A204.1 (cell line): ENCODE measurements around the gene USP16.
"Not testable (repeated sequence)": the region's sequence is repeated elsewhere in the genome, so short reads cannot be mapped to it uniquely, and the experiment has no call there.

Experiments used
- FAIRE-seq: peaks from 2 replicates; lab custom pipeline; 2012; peaks lifted over from hg19 to GRCh38; lab: Jason Lieb, UNC

Gene USP16

GRCh38 chr21:29033871-29034270 lies 9.4 kb downstream of the USP16 start:
- FAIRE-seq: no peak

GRCh38 chr21:29034678-29035077 lies 10.2 kb downstream of the USP16 start:
- no peak for FAIRE-seq

DNA sequence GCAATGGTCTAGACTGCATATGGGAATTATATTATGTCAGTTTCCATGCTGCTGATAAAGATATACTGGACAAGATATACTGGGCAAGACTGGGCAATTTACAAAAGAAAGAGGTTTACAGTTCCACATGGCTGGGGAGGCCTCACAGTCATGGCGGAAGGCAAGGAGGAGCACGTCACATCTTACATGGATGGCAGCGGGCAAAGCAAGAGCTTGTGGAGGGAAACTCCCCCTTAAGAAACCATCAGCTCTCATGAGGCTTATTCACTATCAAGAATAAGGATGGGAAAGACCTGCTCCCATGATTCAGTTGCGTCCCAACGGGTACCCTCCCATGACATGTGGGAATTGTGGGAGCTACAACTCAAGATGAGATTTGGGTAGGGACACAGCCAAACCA lies 27.8 kb downstream of the USP16 start:
- FAIRE-seq: no peak

GRCh38 chr21:29053011-29053553 lies 28.6 kb downstream of the USP16 start:
- FAIRE-seq: no peak

- FAIRE-seq: no peak
These were observed 29.2 kb downstream of the USP16 start for GRCh38 chr21:29053656-29054055.

DNA sequence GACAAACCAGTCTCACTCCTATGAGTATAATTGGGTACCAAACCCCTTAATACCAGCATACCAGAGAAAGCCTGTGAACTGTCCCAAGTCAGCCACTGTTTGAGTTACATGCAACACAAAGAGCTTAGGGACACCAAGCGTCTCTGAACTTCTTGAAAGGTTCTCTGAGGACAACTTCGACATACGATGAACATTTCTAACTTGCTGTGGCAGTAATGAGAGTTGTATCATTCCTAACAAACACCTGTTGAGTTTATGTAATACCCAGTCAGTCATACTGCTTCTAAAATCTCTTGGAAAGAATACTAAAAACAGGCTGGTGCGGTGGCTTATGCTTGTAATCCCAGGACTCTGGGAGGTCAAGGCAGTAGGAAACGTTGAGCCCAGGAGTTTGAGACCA lies 30.6 kb downstream of the USP16 start:
- FAIRE-seq: no peak

GRCh38 chr21:29056005-29056404 lies 31.5 kb downstream of the USP16 start:
- FAIRE-seq: no peak

- no peak for FAIRE-seq
These were observed 32.1 kb downstream of the USP16 start for GRCh38 chr21:29056538-29057050.

DNA sequence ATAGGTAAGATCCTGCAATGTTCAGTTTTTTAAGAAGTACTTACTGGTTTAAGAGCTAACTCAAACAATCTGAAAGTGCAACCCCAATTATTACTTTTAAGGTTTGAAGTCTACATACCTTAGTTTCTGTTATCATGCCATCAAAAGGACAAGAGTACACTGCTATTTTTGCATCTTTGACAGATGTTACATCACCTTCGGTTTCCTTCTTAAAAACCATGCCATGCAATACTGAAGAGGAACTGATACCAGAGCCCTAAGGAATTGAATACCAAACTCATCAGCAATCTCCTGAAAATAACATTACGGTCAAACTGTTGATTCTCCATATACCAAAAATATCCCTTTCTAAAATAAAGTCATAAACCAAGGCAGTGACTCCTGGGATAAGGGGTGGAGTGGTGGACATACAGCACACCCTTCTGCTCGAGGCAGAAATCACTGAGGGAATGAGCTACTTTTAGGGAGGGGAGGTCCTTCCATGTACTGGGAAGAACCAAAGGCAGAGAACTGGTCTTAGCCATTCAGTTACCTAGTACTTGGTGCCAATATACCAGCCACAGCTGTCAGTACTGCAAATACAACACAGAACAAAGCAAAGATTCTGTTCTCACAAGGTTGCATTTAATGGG lies 40.5 kb downstream of the USP16 start:
- FAIRE-seq: no peak

GRCh38 chr21:29072873-29073221 lies 48.4 kb downstream of the USP16 start:
- no peak for FAIRE-seq

GRCh38 chr21:29073222-29074006 lies 48.9 kb downstream of the USP16 start, which contains the start of gene CCT8:
CCT8 (minus strand) TSS chr21:29073648; CDS start chr21:29073590, 58 bp downstream.
- FAIRE-seq: peak; percentile 96

- FAIRE-seq: no peak
These were observed 49.5 kb downstream of the USP16 start for GRCh38 chr21:29074007-29074376.

DNA sequence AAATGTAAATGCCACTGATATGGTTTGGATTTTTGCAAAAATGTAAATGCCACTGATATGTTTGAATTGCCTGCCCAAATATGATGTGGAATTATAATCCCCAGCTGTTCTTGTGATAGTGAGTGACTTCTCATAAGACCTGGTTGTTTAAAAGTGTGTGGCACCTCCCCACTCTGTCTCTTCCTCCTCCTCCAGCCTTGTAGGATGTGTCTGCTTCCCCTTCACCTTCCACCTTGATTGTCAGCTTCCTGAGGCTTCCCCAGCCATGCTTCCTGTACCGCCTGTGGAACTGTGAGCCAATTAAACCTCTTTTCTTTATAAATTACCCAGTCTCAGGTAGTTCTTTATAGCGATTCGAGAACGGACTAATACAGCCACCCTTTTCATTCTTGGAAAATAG lies 50.3 kb downstream of the USP16 start:
- FAIRE-seq: no peak

GRCh38 chr21:29075706-29076466 lies 51.4 kb downstream of the USP16 start:
- no peak for FAIRE-seq

DNA sequence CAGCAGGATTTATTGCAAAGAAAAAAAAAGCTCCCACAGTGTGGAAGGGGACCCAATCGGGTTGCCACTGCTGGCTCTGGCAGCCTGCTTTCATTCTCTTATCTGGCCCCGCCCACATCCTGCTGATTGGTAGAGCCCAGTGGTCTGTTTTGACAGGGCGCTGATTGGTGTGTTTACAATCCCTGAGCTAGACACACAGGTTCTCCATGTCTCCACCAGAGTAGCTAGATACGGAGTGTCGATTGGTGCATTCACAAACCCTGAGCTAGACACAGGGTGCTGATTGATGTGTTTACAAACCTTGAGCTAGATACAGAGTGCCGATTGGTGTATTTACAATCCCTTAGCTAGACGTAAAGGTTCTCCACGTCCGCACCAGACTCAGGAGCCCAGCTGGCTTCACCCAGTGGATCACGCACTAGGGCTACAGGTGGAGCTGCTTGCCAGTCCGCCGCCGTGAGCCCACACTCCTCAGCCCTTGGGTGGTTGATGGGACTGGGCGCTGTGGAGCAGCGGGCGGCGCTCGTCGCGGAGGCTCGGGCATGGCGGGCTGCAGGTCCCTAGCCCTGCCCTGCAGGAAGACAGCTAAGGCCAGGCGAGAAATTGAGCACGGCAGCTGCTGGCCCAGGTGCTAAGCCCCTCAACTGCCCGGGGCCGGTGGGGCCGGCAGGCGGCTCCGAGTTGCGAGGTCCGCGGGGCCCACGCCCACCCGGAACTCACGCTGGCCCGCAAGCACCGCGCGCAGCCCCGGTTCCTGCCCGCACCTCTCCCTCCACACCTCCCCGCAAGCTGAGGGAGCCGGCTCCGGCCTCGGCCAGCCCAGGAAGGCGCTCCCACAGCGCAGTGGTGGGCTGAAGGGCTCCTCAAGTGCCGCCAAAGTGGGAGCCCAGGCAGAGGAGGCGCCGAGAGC lies 52.5 kb downstream of the USP16 start:
- not testable (repeated sequence) for FAIRE-seq

GRCh38 chr21:29077651-29078090 lies 53.2 kb downstream of the USP16 start:
- FAIRE-seq: no peak

GRCh38 chr21:29078869-29079767 lies 54.6 kb downstream of the USP16 start:
- FAIRE-seq: no peak

DNA sequence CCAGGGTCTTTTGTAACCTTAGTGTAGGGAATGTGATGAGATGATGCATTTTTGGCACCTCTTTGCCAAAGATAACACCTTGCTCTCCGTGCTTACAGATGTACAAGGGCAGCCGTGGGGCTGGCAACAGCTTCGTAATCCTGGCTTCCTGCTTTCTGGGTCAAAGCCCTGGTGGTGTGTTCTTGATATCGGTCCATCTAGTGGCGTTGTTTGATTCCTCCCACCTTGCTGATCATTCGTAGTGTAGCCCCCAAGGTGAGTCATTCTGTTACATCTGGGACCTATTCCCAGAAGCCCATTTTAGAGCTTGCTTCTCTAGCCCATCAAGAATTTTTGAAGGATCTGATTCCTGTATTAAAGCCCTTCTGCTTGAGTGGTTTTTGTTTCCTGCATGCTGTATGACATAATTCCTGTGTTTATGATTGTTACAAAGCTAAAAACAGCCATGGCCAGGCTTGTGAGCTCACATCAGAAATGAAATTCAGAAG lies 56.0 kb downstream of the USP16 start:
- FAIRE-seq: no peak

DNA sequence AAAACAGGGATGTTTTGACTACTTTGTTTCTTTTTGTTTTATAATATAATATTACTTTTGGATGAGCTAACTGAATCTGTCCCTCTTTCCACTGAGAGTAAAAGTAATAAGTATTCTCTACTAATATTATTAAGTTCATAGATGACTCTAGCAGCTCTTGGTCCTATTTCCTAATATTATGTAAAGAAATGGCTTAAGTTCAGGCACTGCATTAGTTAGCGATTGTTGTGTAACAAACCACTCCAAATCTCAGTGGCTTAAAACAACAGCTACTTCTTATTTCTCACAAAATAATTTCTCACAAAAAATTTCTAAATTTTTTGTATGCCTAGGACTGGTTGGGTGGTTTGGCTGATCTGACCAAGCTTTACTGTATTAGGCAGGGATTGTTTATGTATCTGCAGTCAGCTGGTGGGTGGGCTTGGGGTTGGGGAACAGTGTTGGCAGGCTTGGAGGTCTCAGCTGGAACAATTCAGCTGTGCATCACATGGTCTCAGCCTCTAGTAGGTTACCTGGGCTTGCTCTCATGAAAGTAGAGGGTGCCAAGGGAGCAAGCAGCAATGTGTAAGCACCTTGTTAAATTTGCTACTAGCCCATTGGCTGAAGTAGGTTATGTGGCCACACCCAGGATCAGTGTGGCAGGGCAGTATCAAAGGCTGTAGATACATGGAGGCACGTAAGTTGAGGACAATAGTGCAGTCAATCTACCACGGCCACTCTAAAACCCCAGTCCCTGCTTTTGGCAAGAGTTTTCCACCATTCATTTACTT lies 57.8 kb downstream of the USP16 start:
- FAIRE-seq: no peak

GRCh38 chr21:29083306-29083705 lies 58.8 kb downstream of the USP16 start:
- no peak for FAIRE-seq
